Ectodermal cell (in vitro differentiated cells): ENCODE results near the gene CST5.
"Not testable (repeated sequence)": the region's sequence is repeated elsewhere in the genome, so short reads cannot be mapped to it uniquely, and the experiment has no call there.

Experiments used
- H3K27ac ChIP-seq: 2 replicates; pipeline ENCODE4 v1.7.0; 2013; ENCODE audit warnings: mild to moderate bottlenecking, low read depth, low read length; ENCODE audit not compliant: insufficient read depth, poor library complexity, severe bottlenecking
- H3K27me3 ChIP-seq: 2 replicates; pipeline ENCODE4 v1.7.0; 2013; ENCODE audit warnings: mild to moderate bottlenecking, low read length; ENCODE audit not compliant: insufficient read depth, control insufficient read depth, poor library complexity, severe bottlenecking
- H3K36me3 ChIP-seq: one replicate; pipeline ENCODE4 v1.7.0; 2013; ENCODE audit warnings: low read length; ENCODE audit not compliant: control insufficient read depth, insufficient read depth
- H3K4me1 ChIP-seq: one replicate; pipeline ENCODE4 v1.7.0; 2013; ENCODE audit warnings: low read length; ENCODE audit not compliant: control insufficient read depth, insufficient read depth
- H3K4me3 ChIP-seq: 2 replicates; pipeline ENCODE4 v1.7.0; 2013; ENCODE audit warnings: low read depth, low read length, control low read depth; ENCODE audit not compliant: insufficient read depth
- H3K9me3 ChIP-seq: 2 replicates; pipeline ENCODE4 v1.7.0; 2013; ENCODE audit warnings: mild to moderate bottlenecking, low read length, moderate library complexity; ENCODE audit not compliant: control insufficient read depth
- WGBS, 2 experiments: methylation state at CpG; one replicate each; pipeline ENCODE4 v1.1.7; 2013; ENCODE audit warnings: missing lambda C conversion rate in 2 of 2; 5-methylcytosine and 5-hydroxymethylcytosine counted together

CST5 gene

GRCh38 chr20:23890867-23891266, 11.3 kb upstream of the CST5 start:
- H3K27me3 ChIP-seq, H3K4me1 ChIP-seq, H3K4me3 ChIP-seq, H3K9me3 ChIP-seq, H3K27ac ChIP-seq, H3K36me3 ChIP-seq: not testable (repeated sequence)
- 89 to 95% methylated on average over 4 of the region's 4 CpGs for WGBS, 2 experiments

GRCh38 chr20:23889775-23890187, 10.2 kb upstream of the CST5 start:
- no peaks in the 10 kb centered on the region for H3K27me3 ChIP-seq
- peaks cover 2% of the 10 kb centered on the region for H3K9me3 ChIP-seq
- H3K4me3 ChIP-seq: no peak overlapping the region
- H3K36me3 ChIP-seq: no peaks in the 10 kb centered on the region
- H3K4me1 ChIP-seq: no peaks in the 10 kb centered on the region
- WGBS, 2 experiments: 49 to 51% methylated on average over 8 of the region's 8 CpGs
- H3K27ac ChIP-seq: no peak overlapping the region

GRCh38 chr20:23887856-23888255, 8.3 kb upstream of the CST5 start:
- Histone ChIP-seq H3K36me3 (no peaks in the 10 kb centered on the region), H3K4me1 (no peaks in the 10 kb centered on the region), H3K9me3 (no peaks in the 10 kb centered on the region), H3K27me3 (no peaks in the 10 kb centered on the region), H3K27ac (no peak overlapping the region), H3K4me3 (no peak overlapping the region)
- WGBS, 2 experiments: 88 to 100% methylated on average over 1 to 2 of the region's 2 CpGs

GRCh38 chr20:23884771-23885162, 5.2 kb upstream of the CST5 start:
- no peaks in the 10 kb centered on the region for H3K9me3 ChIP-seq
- no peaks in the 10 kb centered on the region for H3K36me3 ChIP-seq
- H3K4me3 ChIP-seq: no peak overlapping the region
- H3K27me3 ChIP-seq: no peaks in the 10 kb centered on the region
- WGBS, 2 experiments: 97% methylated on average over 5 of the region's 5 CpGs
- H3K4me1 ChIP-seq: no peaks in the 10 kb centered on the region
- H3K27ac ChIP-seq: no peak overlapping the region

- Histone ChIP-seq H3K27ac (no peak overlapping the region), H3K27me3 (no peaks in the 10 kb centered on the region), H3K4me3 (no peak overlapping the region), H3K4me1 (no peaks in the 10 kb centered on the region), H3K9me3 (no peaks in the 10 kb centered on the region), H3K36me3 (no peaks in the 10 kb centered on the region)
- WGBS, 2 experiments: 92 to 93% methylated on average over 5 of the region's 5 CpGs
Measured at GRCh38 chr20:23884136-23884770, 4.7 kb upstream of the CST5 start.

- Histone ChIP-seq H3K9me3 (no peaks in the 10 kb centered on the region), H3K27me3 (no peaks in the 10 kb centered on the region), H3K36me3 (no peaks in the 10 kb centered on the region), H3K27ac (no peak overlapping the region), H3K4me3 (no peak overlapping the region), H3K4me1 (no peaks in the 10 kb centered on the region)
- WGBS, 2 experiments: 75 to 77% methylated on average over 6 of the region's 6 CpGs
Measured at GRCh38 chr20:23881371-23881770, 1.8 kb upstream of the CST5 start.

- 93 to 96% methylated on average over 4 of the region's 4 CpGs for WGBS, 2 experiments
- H3K4me3 ChIP-seq: no peak overlapping the region
- H3K36me3 ChIP-seq: no peaks in the 10 kb centered on the region
- H3K9me3 ChIP-seq: no peaks in the 10 kb centered on the region
- H3K27ac ChIP-seq: no peak overlapping the region
- H3K4me1 ChIP-seq: no peaks in the 10 kb centered on the region
- no peaks in the 10 kb centered on the region for H3K27me3 ChIP-seq
Measured at GRCh38 chr20:23880417-23880816, 869 bp upstream of the CST5 start.

- no peak overlapping the region for H3K4me3 ChIP-seq
- H3K36me3 ChIP-seq: no peaks in the 10 kb centered on the region
- H3K27ac ChIP-seq: no peak overlapping the region
- WGBS, 2 experiments: 81 to 82% methylated on average over 8 of the region's 8 CpGs
- H3K9me3 ChIP-seq: no peaks in the 10 kb centered on the region
- H3K4me1 ChIP-seq: no peaks in the 10 kb centered on the region
- H3K27me3 ChIP-seq: no peaks in the 10 kb centered on the region
Measured at GRCh38 chr20:23879811-23880374, 345 bp upstream of the CST5 start.

- no peaks in the 10 kb centered on the region for H3K27me3 ChIP-seq
- 79 to 81% methylated on average over 7 of the region's 7 CpGs for WGBS, 2 experiments
Measured at GRCh38 chr20:23878787-23879186, 761 bp downstream of the CST5 start.

GRCh38 chr20:23878016-23878542, 1.5 kb downstream of the CST5 start:
- not testable (repeated sequence) for H3K9me3 ChIP-seq, H3K27me3 ChIP-seq, H3K36me3 ChIP-seq, H3K4me3 ChIP-seq, H3K27ac ChIP-seq, H3K4me1 ChIP-seq
- WGBS, 2 experiments: 84 to 94% methylated on average over 1 of the region's 2 CpGs

More at GRCh38 chr20:23878787-23879186, 761 bp downstream of the CST5 start:
- Histone ChIP-seq H3K27ac (no peak overlapping the region), H3K4me3 (no peak overlapping the region), H3K9me3 (no peaks in the 10 kb centered on the region), H3K4me1 (no peaks in the 10 kb centered on the region), H3K36me3 (no peaks in the 10 kb centered on the region)
